H9 (cell line): ENCODE data around the gene SMYD4. TPM values are rescaled to one million over a fixed set of nuclear protein-coding genes. Genes with fewer than 3 reads are reported as not detected.

Experiments
- DNase-seq: peaks from one replicate; pipeline ENCODE4 v3.0.0-alpha.2; 2017
- H2AFZ ChIP-seq: one replicate; pipeline ENCODE4 v1.6.1; 2013; ENCODE audit warnings: mild to moderate bottlenecking, low read length, control low read depth, moderate library complexity
- H2AK5ac ChIP-seq: 2 replicates; pipeline ENCODE4 v1.6.1; 2013; ENCODE audit warnings: low read length, control low read depth, mixed read lengths; ENCODE audit not compliant: insufficient read length
- H2BK120ac ChIP-seq: one replicate; pipeline ENCODE4 v1.6.1; 2013; ENCODE audit warnings: low read depth, mild to moderate bottlenecking, low read length, control low read depth, inconsistent platforms; ENCODE audit not compliant: poor library complexity, severe bottlenecking
- H2BK12ac ChIP-seq: 2 replicates; pipeline ENCODE4 v1.6.1; 2013; ENCODE audit warnings: low read length, control low read depth, mixed read lengths, low read depth; ENCODE audit not compliant: insufficient read length
- H2BK15ac ChIP-seq: 2 replicates; pipeline ENCODE4 v1.6.1; 2013; ENCODE audit warnings: low read depth, low read length, control low read depth
- H2BK20ac ChIP-seq: one replicate; pipeline ENCODE4 v1.6.1; 2013; ENCODE audit warnings: low read depth, mild to moderate bottlenecking, low read length, control low read depth, inconsistent platforms; ENCODE audit not compliant: poor library complexity, severe bottlenecking
- H2BK5ac ChIP-seq: 2 replicates; pipeline ENCODE4 v1.6.1; 2013; ENCODE audit warnings: low read length, control low read depth, mixed read lengths; ENCODE audit not compliant: insufficient read length
- H3K14ac ChIP-seq: 2 replicates; pipeline ENCODE4 v1.6.1; 2013; ENCODE audit warnings: low read length, control low read depth; ENCODE audit not compliant: insufficient read depth
- H3K18ac ChIP-seq: 2 replicates; pipeline ENCODE4 v1.6.1; 2013; ENCODE audit warnings: low read depth, mild to moderate bottlenecking, mixed read lengths, low read length, control low read depth; ENCODE audit not compliant: insufficient read length
- H3K23ac ChIP-seq: 2 replicates; pipeline ENCODE4 v1.6.1; 2013; ENCODE audit warnings: low read length, control low read depth, mixed read lengths, low read depth; ENCODE audit not compliant: insufficient read length
- H3K23me2 ChIP-seq: 2 replicates; pipeline ENCODE4 v1.6.1; 2013; ENCODE audit warnings: low read depth, mild to moderate bottlenecking, mixed read lengths, low read length, control low read depth; ENCODE audit not compliant: insufficient read length, poor library complexity, severe bottlenecking
- H3K27ac ChIP-seq: 2 replicates; pipeline ENCODE4 v1.5.1; 2013; ENCODE audit warnings: low read length, control low read depth, mixed read lengths, low read depth; ENCODE audit not compliant: insufficient read length
- H3K27me3 ChIP-seq: 2 replicates; pipeline ENCODE4 v1.6.1; 2013; ENCODE audit warnings: low read length, control low read depth, inconsistent platforms; ENCODE audit not compliant: insufficient read depth
- H3K4ac ChIP-seq: 2 replicates; pipeline ENCODE4 v1.6.1; 2013; ENCODE audit warnings: low read depth, mild to moderate bottlenecking, control low read depth, inconsistent platforms, low read length, moderate library complexity
- H3K4me1 ChIP-seq: 2 replicates; pipeline ENCODE4 v1.6.1; 2013; ENCODE audit warnings: low read length, control low read depth, inconsistent platforms; ENCODE audit not compliant: insufficient read depth
- H3K4me2 ChIP-seq: 2 replicates; pipeline ENCODE4 v1.6.1; 2013; ENCODE audit warnings: low read length, control low read depth, mixed read lengths; ENCODE audit not compliant: insufficient read length, insufficient read depth
- H3K56ac ChIP-seq: 2 replicates; pipeline ENCODE4 v1.6.1; 2013; ENCODE audit warnings: low read depth, mild to moderate bottlenecking, mixed read lengths, low read length, control low read depth; ENCODE audit not compliant: insufficient read length
- H3K79me1 ChIP-seq: 2 replicates; pipeline ENCODE4 v1.6.1; 2013; ENCODE audit warnings: low read depth, mild to moderate bottlenecking, moderate library complexity, low read length, control low read depth, inconsistent platforms; ENCODE audit not compliant: insufficient read depth, poor library complexity, severe bottlenecking
- H3K79me2 ChIP-seq: 2 replicates; pipeline ENCODE4 v1.6.1; 2013; ENCODE audit warnings: low read length, control low read depth, inconsistent platforms; ENCODE audit not compliant: insufficient read depth
- H3K9ac ChIP-seq: 2 replicates; pipeline ENCODE4 v1.6.1; 2013; ENCODE audit warnings: low read length, control low read depth, mixed read lengths; ENCODE audit not compliant: insufficient read length; ENCODE audit errors: extremely low read depth
- H3K9me3 ChIP-seq: one replicate; pipeline ENCODE4 v1.6.1; 2013; ENCODE audit warnings: low read depth, low read length, inconsistent platforms; ENCODE audit not compliant: control insufficient read depth
- H3T11ph ChIP-seq: one replicate; pipeline ENCODE4 v1.6.1; 2013; ENCODE audit warnings: mild to moderate bottlenecking, low read length, control low read depth, inconsistent platforms
- H4K20me1 ChIP-seq: one replicate; pipeline ENCODE4 v1.6.1; 2013; ENCODE audit not compliant: control insufficient read depth, insufficient read length, insufficient read depth
- H4K5ac ChIP-seq: 2 replicates; pipeline ENCODE4 v1.6.1; 2013; ENCODE audit warnings: low read depth, mild to moderate bottlenecking, mixed read lengths, low read length, control low read depth; ENCODE audit not compliant: insufficient read length
- H4K8ac ChIP-seq: replicated peaks from 2 replicates; pipeline ENCODE4 v1.6.1; 2013; ENCODE audit warnings: low read length, control low read depth, mixed read lengths, low read depth; ENCODE audit not compliant: insufficient read length
- H4K91ac ChIP-seq: 2 replicates; pipeline ENCODE4 v1.6.1; 2013; ENCODE audit warnings: low read depth, mild to moderate bottlenecking, moderate library complexity, mixed read lengths, low read length, control low read depth; ENCODE audit not compliant: insufficient read length
- H3K27ac Mint-ChIP-seq, 3 experiments: 2 replicates in 2 of 3; 3 replicates in 1 of 3; pipeline ENCODE4 v1.8.0; 2020 to 2021; ENCODE audit warnings: mixed read lengths in 3 of 3, mild to moderate bottlenecking in 1 of 3, moderate library complexity in 1 of 3
- H3K27me3 Mint-ChIP-seq: 2 replicates; pipeline ENCODE4 v1.8.0; 2021; ENCODE audit warnings: low read depth, mild to moderate bottlenecking, moderate library complexity, mixed read lengths
- H3K36me3 Mint-ChIP-seq, 3 experiments: 2 replicates in 2 of 3; 3 replicates in 1 of 3; pipeline ENCODE4 v1.8.0; 2020 to 2021; ENCODE audit warnings: low read depth in 3 of 3, mixed read lengths in 3 of 3; ENCODE audit not compliant: insufficient read depth in 1 of 3
- H3K4me1 Mint-ChIP-seq, 2 experiments: 2 replicates each; pipeline ENCODE4 v1.8.0; 2020; ENCODE audit warnings: mixed read lengths in 2 of 2
- H3K4me3 Mint-ChIP-seq, 2 experiments: 2 replicates in 1 of 2; 3 replicates in 1 of 2; pipeline ENCODE4 v1.8.0; 2020 to 2021; ENCODE audit warnings: mild to moderate bottlenecking in 2 of 2, mixed read lengths in 2 of 2, moderate library complexity in 1 of 2
- H3K9me3 Mint-ChIP-seq, 2 experiments: 2 replicates in 1 of 2; 3 replicates in 1 of 2; pipeline ENCODE4 v1.8.0; 2020; ENCODE audit warnings: mild to moderate bottlenecking in 2 of 2, mixed read lengths in 2 of 2, moderate library complexity in 1 of 2
- CTCF ChIP-seq: fragments of 200-600 bp; sonication (generic); conservative IDR thresholded peaks from 3 replicates; pipeline ENCODE4 v1.8.0; 2021; ENCODE audit warnings: antibody characterized with exemption, mild to moderate bottlenecking
- WGBS: extraction: QIAGEN DNeasy Blood & Tissue Kit; methylation state at CpG from one replicate; pipeline ENCODE4 v1.1.7; 2013; ENCODE audit warnings: missing lambda C conversion rate, low lambda C conversion rate, mixed read lengths; ENCODE audit not compliant: insufficient read length; ENCODE audit errors: extremely low coverage; 5-methylcytosine and 5-hydroxymethylcytosine counted together
- total RNA-seq: library from RNA; stranded (reverse); gene quantifications from 2 replicates; pipeline ENCODE4 v1.2.1, GENCODE V29; 2021

The SMYD4 gene
- total RNA-seq, 1 experiment from 2014 or later = 28.8 TPM

DNA sequence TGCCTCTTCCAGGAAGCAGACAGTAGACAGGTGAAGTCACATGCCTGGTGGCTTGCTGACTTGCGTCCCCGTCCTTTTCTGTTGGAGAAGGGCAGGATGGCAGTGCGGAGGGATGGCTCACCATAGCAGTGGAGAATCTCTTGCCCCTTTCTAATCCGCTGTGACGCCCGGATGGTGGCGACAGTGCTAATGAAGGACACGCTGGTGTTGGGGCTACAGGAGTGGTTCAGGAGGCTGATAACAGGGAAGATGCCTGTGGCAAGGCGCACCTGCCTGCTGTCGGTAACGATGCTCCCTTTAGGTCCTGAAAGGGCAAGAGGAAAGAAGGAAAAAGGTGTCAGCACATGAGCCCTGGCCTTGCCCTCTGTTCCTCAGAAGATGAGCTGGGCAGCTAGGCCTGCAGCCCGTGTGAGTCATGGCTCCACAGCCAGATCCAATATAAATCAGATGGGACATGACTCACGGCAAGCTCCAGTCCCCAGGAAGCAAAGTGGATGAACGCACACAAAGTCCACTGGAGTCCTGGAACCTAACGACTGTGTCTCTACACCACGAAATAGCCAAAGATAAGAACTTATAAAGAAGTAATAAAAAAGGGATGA is 42.3 kb downstream of the SMYD4 start:
- DNase-seq = no peak
- no peaks in the 10 kb centered on the region for H3K23me2 ChIP-seq
- no peak overlapping the region for H3K4ac ChIP-seq
- no peak for TF ChIP-seq CTCF
- H3K4me3 Mint-ChIP-seq = no peak overlapping the region
- no peak overlapping the region for H2BK5ac ChIP-seq
- H3K4me2 ChIP-seq = no peak overlapping the region
- H3T11ph ChIP-seq = no peak overlapping the region
- no peak overlapping the region for H3K18ac ChIP-seq
- H3K27ac ChIP-seq = no peak overlapping the region
- H3K23ac ChIP-seq = no peak overlapping the region
- no peak overlapping the region for H4K91ac ChIP-seq
- H3K27ac Mint-ChIP-seq = no peak overlapping the region; a peak in 1 of 7 replicates
- no peak overlapping the region for H2BK15ac ChIP-seq
- H4K8ac ChIP-seq = no peak overlapping the region
- no peaks in the 10 kb centered on the region for H3K27me3 Mint-ChIP-seq
- H3K36me3 Mint-ChIP-seq = peaks cover 21 to 52% (median 43%) of the 10 kb centered on the region in 3 experiments; a peak in 6 of 7 replicates
- H3K27me3 ChIP-seq = no peaks in the 10 kb centered on the region
- H4K5ac ChIP-seq = no peak overlapping the region
- H3K9me3 ChIP-seq = no peaks in the 10 kb centered on the region
- no peaks in the 10 kb centered on the region for H3K9me3 Mint-ChIP-seq
- no peak overlapping the region for H2AFZ ChIP-seq
- H3K79me2 ChIP-seq = no peaks in the 10 kb centered on the region
- H3K4me1 Mint-ChIP-seq = no peaks in the 10 kb centered on the region
- H3K56ac ChIP-seq = no peak overlapping the region
- no CpG with 5 or more reads among the region's 16 CpGs for WGBS
- H4K20me1 ChIP-seq = no peaks in the 10 kb centered on the region
- H2AK5ac ChIP-seq = no peak overlapping the region
- no peaks in the 10 kb centered on the region for H3K4me1 ChIP-seq
- no peak overlapping the region for H2BK20ac ChIP-seq
- no peak overlapping the region for H3K14ac ChIP-seq
- H2BK12ac ChIP-seq = no peak overlapping the region
- no peak overlapping the region for H3K9ac ChIP-seq
- H2BK120ac ChIP-seq = no peak overlapping the region
- H3K79me1 ChIP-seq = no peaks in the 10 kb centered on the region
